HCT116 (cell line): ENCODE data around the gene UVRAG. TPM values are rescaled to one million over a fixed set of nuclear protein-coding genes. Genes with fewer than 3 reads are reported as not detected.

ENCODE experiments used
- ATAC-seq: fragments of 200-7000 bp; cut with Tn5 transposase; 2 replicates; pipeline ENCODE4 v1.9.1; 2020; ENCODE audit warnings: mild to moderate bottlenecking, moderate library complexity
- BruUV-seq: library from RNA; stranded (reverse); fragments of 400-500 nt; replicated peaks from 2 replicates; lab custom pipeline; 2021; lab: Mats Ljungman, UMichigan
- CTCF ChIA-PET: fragments of 300-600 bp; sonication (Branson Sonifier 250); formaldehyde crosslinking; loops from one replicate; lab custom pipeline; 2021; ENCODE audit warnings: antibody characterized with exemption; lab: Charles Lee
- POLR2A ChIA-PET: fragments of 300-600, 350-600 bp; sonication (Branson Sonifier 250); formaldehyde crosslinking; loops from one replicate; lab custom pipeline; 2021; ENCODE audit warnings: antibody characterized with exemption; lab: Charles Lee
- RAD21 ChIA-PET, 2 experiments: fragments of 300-600 bp; sonication (Branson Sonifier 250); formaldehyde crosslinking; loops; one replicate each; lab custom pipeline; 2023; ENCODE audit warnings: low total read pairs in 2 of 2; ENCODE audit not compliant: uncharacterized antibody in 2 of 2, unreplicated experiment in 2 of 2, low non-redundant PET in 1 of 2; lab: Charles Lee
- DNase-seq: peaks from one replicate; pipeline ENCODE4 v3.0.0-alpha.2; 2010; ENCODE audit warnings: low read depth, low spot score
- H2AFZ ChIP-seq: fragments of 200-600 bp; shearing (Covaris generic), sonication (generic); 2 replicates; pipeline ENCODE4 v1.6.1; 2017; ENCODE audit warnings: low read depth, mixed run types, mixed read lengths, antibody characterized with exemption, low read length; ENCODE audit not compliant: poor library complexity, severe bottlenecking
- H3K27ac ChIP-seq: 2 replicates; pipeline ENCODE4 v1.5.1; 2012; ENCODE audit warnings: low read depth, low read length
- H3K27me3 ChIP-seq: fragments of 200-600 bp; sonication (generic); 2 replicates; pipeline ENCODE4 v1.6.1; 2016; ENCODE audit warnings: mixed run types, low read length, mixed read lengths; ENCODE audit not compliant: insufficient read depth
- H3K36me3 ChIP-seq, 2 experiments: fragments of 200-500 bp in 1 of 2; fragments of 200-600 bp in 1 of 2; sonication (Bioruptor generic) in 1 of 2; sonication (generic) in 1 of 2; 2 replicates each; pipeline versions ENCODE4 v1.5.1 to v1.6.1; 2014 to 2016; ENCODE audit warnings: low read length in 2 of 2, inconsistent platforms in 1 of 2, mixed read lengths in 1 of 2, mixed run types in 1 of 2; ENCODE audit not compliant: insufficient read depth in 2 of 2, control insufficient read depth in 1 of 2
- H3K4me1 ChIP-seq, 2 experiments: fragments of 200-600 bp in 1 of 2; sonication (generic) in 1 of 2; 2 replicates each; pipeline versions ENCODE4 v1.5.1 to v1.6.1; 2012 to 2017; ENCODE audit warnings: low read length in 2 of 2, inconsistent platforms in 1 of 2, mild to moderate bottlenecking in 1 of 2, mixed read lengths in 1 of 2, mixed run types in 1 of 2, moderate library complexity in 1 of 2; ENCODE audit not compliant: insufficient read depth in 2 of 2, control insufficient read depth in 1 of 2
- H3K4me2 ChIP-seq: fragments of 200-600 bp; sonication (generic); 2 replicates; pipeline ENCODE4 v1.6.1; 2017; ENCODE audit warnings: mixed run types, low read length, mixed read lengths
- H3K4me3 ChIP-seq, 2 experiments: fragments of 200-600 bp in 1 of 2; sonication (generic) in 1 of 2; replicated peaks in 1 of 2; 2 replicates each; pipeline ENCODE4 v1.5.1; 2011 to 2016; ENCODE audit warnings: low read length in 2 of 2, control low read depth in 1 of 2, low read depth in 1 of 2, mild to moderate bottlenecking in 1 of 2, mixed read lengths in 1 of 2, mixed run types in 1 of 2
- H3K79me2 ChIP-seq: fragments of 200-600 bp; sonication (generic); 2 replicates; pipeline ENCODE4 v1.6.1; 2017; ENCODE audit warnings: mild to moderate bottlenecking, mixed run types, low read length, moderate library complexity, mixed read lengths; ENCODE audit not compliant: insufficient read depth
- H3K9ac ChIP-seq: fragments of 200-600 bp; sonication (generic); 2 replicates; pipeline ENCODE4 v1.6.1; 2016; ENCODE audit warnings: low read length, mixed read lengths
- H3K9me2 ChIP-seq: fragments of 200-600 bp; sonication (generic), shearing (Covaris generic); 2 replicates; pipeline ENCODE4 v1.6.1; 2017; ENCODE audit warnings: mixed run types, mild to moderate bottlenecking, moderate library complexity; ENCODE audit not compliant: insufficient read depth
- H3K9me3 ChIP-seq, 2 experiments: fragments of 200-500 bp in 1 of 2; fragments of 200-600 bp in 1 of 2; sonication (Bioruptor generic) in 1 of 2; sonication (generic) in 1 of 2; 2 replicates each; pipeline ENCODE4 v1.6.1; 2014 to 2017; ENCODE audit warnings: low read length in 2 of 2, mixed read lengths in 2 of 2, inconsistent platforms in 1 of 2, low read depth in 1 of 2, mild to moderate bottlenecking in 1 of 2, mixed run types in 1 of 2, moderate library complexity in 1 of 2; ENCODE audit not compliant: control insufficient read depth in 1 of 2, insufficient read depth in 1 of 2
- H4K20me1 ChIP-seq: fragments of 200-600 bp; sonication (generic), shearing (Covaris generic); 2 replicates; pipeline ENCODE4 v1.6.1; 2017; ENCODE audit warnings: mixed run types, mild to moderate bottlenecking, moderate library complexity; ENCODE audit not compliant: insufficient read depth
- CBX3 ChIP-seq: IDR thresholded peaks from 2 replicates; pipeline ENCODE4 v1.6.1; 2012; ENCODE audit warnings: low read depth
- CEBPB ChIP-seq: IDR thresholded peaks from 2 replicates; pipeline ENCODE4 v1.6.1; 2012; ENCODE audit warnings: low read depth
- EGR1 ChIP-seq: IDR thresholded peaks from 2 replicates; pipeline ENCODE4 v1.6.1; 2012; ENCODE audit warnings: low read depth
- ELF1 ChIP-seq: IDR thresholded peaks from 2 replicates; pipeline ENCODE4 v1.6.1; 2012; ENCODE audit warnings: low read depth, borderline replicate concordance
- EZH2 ChIP-seq: fragments of 200-600 bp; sonication (generic); IDR thresholded peaks from 2 replicates; pipeline ENCODE4 v1.6.1; 2017; ENCODE audit warnings: antibody characterized with exemption, mixed run types
- EZH2phosphoT487 ChIP-seq: fragments of 200-600 bp; IDR thresholded peaks from 2 replicates; pipeline ENCODE4 v1.6.1; 2018; ENCODE audit warnings: antibody characterized with exemption, borderline replicate concordance
- FOSL1 ChIP-seq: IDR thresholded peaks from 2 replicates; pipeline ENCODE4 v1.6.1; 2012; ENCODE audit warnings: low read depth
- JUND ChIP-seq: IDR thresholded peaks from 2 replicates; pipeline ENCODE4 v1.6.1; 2012
- RAD21 ChIP-seq: IDR thresholded peaks from 2 replicates; pipeline ENCODE4 v1.6.1; 2012; ENCODE audit warnings: low read depth, mild to moderate bottlenecking
- SIN3A ChIP-seq: IDR thresholded peaks from 2 replicates; pipeline ENCODE4 v1.6.1; 2012; ENCODE audit warnings: low read depth
- SP1 ChIP-seq: IDR thresholded peaks from 2 replicates; pipeline ENCODE4 v1.6.1; 2012; ENCODE audit warnings: low read depth
- SRF ChIP-seq: IDR thresholded peaks from 2 replicates; pipeline ENCODE4 v1.6.1; 2012; ENCODE audit warnings: low read depth
- TCF7L2 ChIP-seq: IDR thresholded peaks from 2 replicates; pipeline ENCODE4 v1.7.0; 2011; ENCODE audit warnings: borderline replicate concordance, inconsistent platforms; ENCODE audit not compliant: insufficient read depth, insufficient read length; ENCODE audit errors: extremely low read depth
- YY1 ChIP-seq: IDR thresholded peaks from 2 replicates; pipeline ENCODE4 v1.6.1; 2011; ENCODE audit warnings: low read length, low read depth, moderate library complexity, mild to moderate bottlenecking; ENCODE audit not compliant: insufficient replicate concordance; ENCODE audit errors: extremely low read depth
- ZNF274 ChIP-seq: fragments of 200-500 bp; sonication (Bioruptor generic); IDR thresholded peaks from 2 replicates; pipeline ENCODE4 v1.6.1; 2014; ENCODE audit warnings: mild to moderate bottlenecking, low read depth, low read length, inconsistent platforms
- intact Hi-C: fragments of 100-400 bp; cut with micrococcal nuclease; formaldehyde crosslinking; loops from 2 replicates; pipeline ENCODE4 v1.10.0; 2022
- total RNA-seq: library from RNA; stranded (reverse); gene quantifications from one replicate; pipeline ENCODE4 v1.2.1, GENCODE V29; 2021; ENCODE audit not compliant: unreplicated experiment
- TF ChIP-seq, protein P1 (sequence below): IDR thresholded peaks from 2 replicates; pipeline ENCODE4 v1.6.1; 2012
- TF ChIP-seq, protein P2 (sequence below), 3 experiments: fragments of 200-600 bp in 1 of 3; sonication (generic) in 1 of 3; IDR thresholded peaks in 2 of 3; conservative IDR thresholded peaks in 1 of 3; 2 replicates each; pipeline ENCODE4 v1.5.1; 2012 to 2017; ENCODE audit warnings: low read depth in 2 of 3, low read length in 2 of 3, antibody characterized with exemption in 1 of 3, borderline replicate concordance in 1 of 3, control low read depth in 1 of 3, mild to moderate bottlenecking in 1 of 3, mixed read lengths in 1 of 3, mixed run types in 1 of 3, moderate library complexity in 1 of 3; ENCODE audit not compliant: insufficient read depth in 1 of 3
- TF ChIP-seq, protein P3 (sequence below): IDR thresholded peaks from 2 replicates; pipeline ENCODE4 v1.6.1; 2012
- TF ChIP-seq, protein P4 (sequence below): IDR thresholded peaks from 2 replicates; pipeline ENCODE4 v1.6.1; 2012; ENCODE audit warnings: low read depth

The UVRAG gene
- total RNA-seq, 1 experiment from 2014 or later: 12.3 TPM

DNA sequence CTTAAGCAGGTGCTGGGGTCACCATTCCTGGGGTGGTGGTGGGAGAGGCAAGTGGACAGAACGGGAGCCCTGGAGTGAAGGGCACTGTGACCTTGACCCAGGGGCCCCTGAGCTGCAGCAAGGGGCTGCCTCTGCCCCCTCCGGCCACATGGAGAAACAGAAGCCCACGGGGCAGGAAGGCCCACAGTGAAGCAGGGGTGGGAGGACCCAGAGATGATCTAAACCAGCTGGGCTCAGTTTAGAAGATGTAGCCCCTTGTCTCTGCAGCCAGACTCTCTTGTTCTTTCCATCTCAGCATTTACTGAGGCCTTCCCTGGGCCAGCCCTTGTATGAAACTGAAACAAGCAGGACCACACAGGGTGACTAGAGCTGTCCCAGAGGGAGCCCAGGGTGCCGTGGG, 360.8 kb downstream of the UVRAG start:
- no peaks in the 10 kb centered on the region for H4K20me1 ChIP-seq
- RAD21 ChIA-PET: no interaction called here
- H3K27ac ChIP-seq: no peak overlapping the region
- POLR2A ChIA-PET: no interaction called here
- H3K4me1 ChIP-seq: no peaks in the 10 kb centered on the region
- DNase-seq (no peak), ATAC-seq (no peak)
- TF ChIP-seq, protein P1, sequence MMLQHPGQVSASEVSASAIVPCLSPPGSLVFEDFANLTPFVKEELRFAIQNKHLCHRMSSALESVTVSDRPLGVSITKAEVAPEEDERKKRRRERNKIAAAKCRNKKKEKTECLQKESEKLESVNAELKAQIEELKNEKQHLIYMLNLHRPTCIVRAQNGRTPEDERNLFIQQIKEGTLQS: no peak
- no peak for TF ChIP-seq RAD21
- TF ChIP-seq, protein P2, sequence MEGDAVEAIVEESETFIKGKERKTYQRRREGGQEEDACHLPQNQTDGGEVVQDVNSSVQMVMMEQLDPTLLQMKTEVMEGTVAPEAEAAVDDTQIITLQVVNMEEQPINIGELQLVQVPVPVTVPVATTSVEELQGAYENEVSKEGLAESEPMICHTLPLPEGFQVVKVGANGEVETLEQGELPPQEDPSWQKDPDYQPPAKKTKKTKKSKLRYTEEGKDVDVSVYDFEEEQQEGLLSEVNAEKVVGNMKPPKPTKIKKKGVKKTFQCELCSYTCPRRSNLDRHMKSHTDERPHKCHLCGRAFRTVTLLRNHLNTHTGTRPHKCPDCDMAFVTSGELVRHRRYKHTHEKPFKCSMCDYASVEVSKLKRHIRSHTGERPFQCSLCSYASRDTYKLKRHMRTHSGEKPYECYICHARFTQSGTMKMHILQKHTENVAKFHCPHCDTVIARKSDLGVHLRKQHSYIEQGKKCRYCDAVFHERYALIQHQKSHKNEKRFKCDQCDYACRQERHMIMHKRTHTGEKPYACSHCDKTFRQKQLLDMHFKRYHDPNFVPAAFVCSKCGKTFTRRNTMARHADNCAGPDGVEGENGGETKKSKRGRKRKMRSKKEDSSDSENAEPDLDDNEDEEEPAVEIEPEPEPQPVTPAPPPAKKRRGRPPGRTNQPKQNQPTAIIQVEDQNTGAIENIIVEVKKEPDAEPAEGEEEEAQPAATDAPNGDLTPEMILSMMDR (IDR thresholded peaks at IDR 0.05 in 2 of 3, conservative IDR thresholded peaks at IDR 0.05 in 1 of 3; ENCODE audit: borderline replicate concordance in 1 of 3, insufficient read depth in 1 of 3, low read depth in 2 of 3, low read length in 2 of 3): no peak
- no peak for TF ChIP-seq YY1
- no peak for TF ChIP-seq FOSL1
- TF ChIP-seq JUND: no peak
- TF ChIP-seq EZH2: no peak
- TF ChIP-seq EGR1: no peak
- TF ChIP-seq SRF: no peak
- no peak for TF ChIP-seq ELF1
- TF ChIP-seq TCF7L2: no peak
- TF ChIP-seq SP1: no peak
- TF ChIP-seq ZNF274: no peak
- TF ChIP-seq, protein P3, sequence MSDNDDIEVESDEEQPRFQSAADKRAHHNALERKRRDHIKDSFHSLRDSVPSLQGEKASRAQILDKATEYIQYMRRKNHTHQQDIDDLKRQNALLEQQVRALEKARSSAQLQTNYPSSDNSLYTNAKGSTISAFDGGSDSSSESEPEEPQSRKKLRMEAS: no peak
- no peak for TF ChIP-seq CEBPB
- no peak for TF ChIP-seq EZH2phosphoT487
- no peak for TF ChIP-seq CBX3
- no peak for TF ChIP-seq SIN3A
- TF ChIP-seq, protein P4, sequence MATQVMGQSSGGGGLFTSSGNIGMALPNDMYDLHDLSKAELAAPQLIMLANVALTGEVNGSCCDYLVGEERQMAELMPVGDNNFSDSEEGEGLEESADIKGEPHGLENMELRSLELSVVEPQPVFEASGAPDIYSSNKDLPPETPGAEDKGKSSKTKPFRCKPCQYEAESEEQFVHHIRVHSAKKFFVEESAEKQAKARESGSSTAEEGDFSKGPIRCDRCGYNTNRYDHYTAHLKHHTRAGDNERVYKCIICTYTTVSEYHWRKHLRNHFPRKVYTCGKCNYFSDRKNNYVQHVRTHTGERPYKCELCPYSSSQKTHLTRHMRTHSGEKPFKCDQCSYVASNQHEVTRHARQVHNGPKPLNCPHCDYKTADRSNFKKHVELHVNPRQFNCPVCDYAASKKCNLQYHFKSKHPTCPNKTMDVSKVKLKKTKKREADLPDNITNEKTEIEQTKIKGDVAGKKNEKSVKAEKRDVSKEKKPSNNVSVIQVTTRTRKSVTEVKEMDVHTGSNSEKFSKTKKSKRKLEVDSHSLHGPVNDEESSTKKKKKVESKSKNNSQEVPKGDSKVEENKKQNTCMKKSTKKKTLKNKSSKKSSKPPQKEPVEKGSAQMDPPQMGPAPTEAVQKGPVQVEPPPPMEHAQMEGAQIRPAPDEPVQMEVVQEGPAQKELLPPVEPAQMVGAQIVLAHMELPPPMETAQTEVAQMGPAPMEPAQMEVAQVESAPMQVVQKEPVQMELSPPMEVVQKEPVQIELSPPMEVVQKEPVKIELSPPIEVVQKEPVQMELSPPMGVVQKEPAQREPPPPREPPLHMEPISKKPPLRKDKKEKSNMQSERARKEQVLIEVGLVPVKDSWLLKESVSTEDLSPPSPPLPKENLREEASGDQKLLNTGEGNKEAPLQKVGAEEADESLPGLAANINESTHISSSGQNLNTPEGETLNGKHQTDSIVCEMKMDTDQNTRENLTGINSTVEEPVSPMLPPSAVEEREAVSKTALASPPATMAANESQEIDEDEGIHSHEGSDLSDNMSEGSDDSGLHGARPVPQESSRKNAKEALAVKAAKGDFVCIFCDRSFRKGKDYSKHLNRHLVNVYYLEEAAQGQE: no peak
- H3K27me3 ChIP-seq: no peaks in the 10 kb centered on the region
- CTCF ChIA-PET: no interaction called here
- H3K9me2 ChIP-seq: no peaks in the 10 kb centered on the region
- no peaks in the 10 kb centered on the region for H3K9me3 ChIP-seq
- H3K4me3 ChIP-seq: no peak overlapping the region
- no peak overlapping the region for H2AFZ ChIP-seq
- no peaks in the 10 kb centered on the region for H3K36me3 ChIP-seq
- no peaks in the 10 kb centered on the region for H3K79me2 ChIP-seq
- intact Hi-C loops: no loop called here
- BruUV-seq: no TSS peak
- no peak overlapping the region for H3K4me2 ChIP-seq
- H3K9ac ChIP-seq: no peak overlapping the region
